ENCODE measurements around the gene COQ6. TPM values are rescaled to one million over a fixed set of nuclear protein-coding genes. Genes with fewer than 3 reads are reported as not detected.

Gene COQ6
- 9.0 TPM for polyA plus RNA-seq (2013, experiment 1 of 2)
- polyA plus RNA-seq (2013, experiment 2 of 2) = 10.7 TPM

GRCh38 chr14:73949752-73950734, at the start of gene COQ6, which contains the start of gene FAM161B:
COQ6 (plus strand) TSS chr14:73950302; CDS start chr14:73950333, 31 bp downstream.
FAM161B (minus strand) TSS chr14:73950094; CDS start chr14:73950026, 68 bp downstream.
- peak within 1 kb of the TSS; percentile 83 to 96 for H3K4me3 ChIP-seq (ENCODE audit: insufficient read depth in 1 of 2, low read depth in 1 of 2, low read length in 2 of 2)
- H3K9ac ChIP-seq (ENCODE audit: low read length) = peak within 1 kb of the TSS; percentile 97
- H2BK12ac ChIP-seq (ENCODE audit: low read length in 2 of 2) = peak within 1 kb of the TSS in 1 of 2 experiments; percentile 93
- H3K14ac ChIP-seq (ENCODE audit: low read length in 2 of 2) = peak within 1 kb of the TSS in 1 of 2 experiments; percentile 68
- H2BK120ac ChIP-seq (ENCODE audit: low read depth, low read length) = peak within 1 kb of the TSS; percentile 6
- H2BK15ac ChIP-seq (ENCODE audit: low read depth, poor library complexity, severe bottlenecking) = peak within 1 kb of the TSS; percentile 0
- peak within 1 kb of the TSS; percentile 17 for H2AK5ac ChIP-seq (ENCODE audit: low read length, severe bottlenecking)
- no peaks in the 10 kb centered on the region for H3K9me3 ChIP-seq (ENCODE audit: control insufficient read depth, low read length)
- peak within 1 kb of the TSS; percentile 57 for H3K4me2 ChIP-seq (ENCODE audit: low read length, poor library complexity, severe bottlenecking)
- no peaks in the 10 kb centered on the region for H3K27me3 ChIP-seq (ENCODE audit: control insufficient read depth in 1 of 2, insufficient read depth in 1 of 2, low read length in 2 of 2)
- peaks cover 9 to 16% of the 10 kb centered on the region in 2 experiments for H3K36me3 ChIP-seq (ENCODE audit: control insufficient read depth in 1 of 2, insufficient read depth in 2 of 2, low read depth in 1 of 2, low read length in 2 of 2)
- H3K27ac ChIP-seq (ENCODE audit: low read length, poor library complexity, severe bottlenecking) = peak within 1 kb of the TSS; percentile 65
- H4K8ac ChIP-seq (ENCODE audit: low read length) = peak within 1 kb of the TSS; percentile 66
- WGBS = under 1% methylated on average over 63 of the region's 70 CpGs
- H3K23ac ChIP-seq (ENCODE audit: low read length in 2 of 2) = no peak within 1 kb of the TSS
- peak within 1 kb of the TSS; percentile 31 for H2BK5ac ChIP-seq (ENCODE audit: low read depth, low read length, poor library complexity, severe bottlenecking)
- H3K18ac ChIP-seq (ENCODE audit: low read depth in 1 of 2, low read length in 2 of 2) = peak within 1 kb of the TSS; percentile 78 to 96
- DNase-seq = peak; percentile 99
- H3K79me1 ChIP-seq (replicated peaks; ENCODE audit: low read length, poor library complexity, severe bottlenecking) = peaks cover 6% of the 10 kb centered on the region
- peak within 1 kb of the TSS; percentile 89 for H4K91ac ChIP-seq (ENCODE audit: low read length)
- H3K4ac ChIP-seq (ENCODE audit: low read depth in 1 of 2, low read length in 2 of 2) = peak within 1 kb of the TSS; percentile 27 to 91
- H3K4me1 ChIP-seq (ENCODE audit: control insufficient read depth, insufficient read depth, low read depth, low read length) = peaks cover 3% of the 10 kb centered on the region
- H2AFZ ChIP-seq (ENCODE audit: low read depth, low read length) = peak within 1 kb of the TSS; percentile 99

GRCh38 chr14:73903028-73903427, 47.1 kb upstream of the COQ6 start:
- no peaks in the 10 kb centered on the region for H3K27me3 ChIP-seq (ENCODE audit: control insufficient read depth in 1 of 2, insufficient read depth in 1 of 2, low read length in 2 of 2)
- H2AK5ac ChIP-seq (ENCODE audit: low read length, severe bottlenecking) = no peak overlapping the region
- no peak overlapping the region for H3K18ac ChIP-seq (ENCODE audit: low read depth in 1 of 2, low read length in 2 of 2)
- no peak overlapping the region for H3K23ac ChIP-seq (ENCODE audit: low read length in 2 of 2)
- H2AFZ ChIP-seq (ENCODE audit: low read depth, low read length) = no peak overlapping the region
- H4K8ac ChIP-seq (ENCODE audit: low read length) = no peak overlapping the region
- 74% methylated on average over 3 of the region's 3 CpGs for WGBS
- H3K79me1 ChIP-seq (replicated peaks; ENCODE audit: low read length, poor library complexity, severe bottlenecking) = peaks cover 22% of the 10 kb centered on the region
- no peak overlapping the region for H2BK120ac ChIP-seq (ENCODE audit: low read depth, low read length)
- no peak for DNase-seq
- no peak overlapping the region for H2BK5ac ChIP-seq (ENCODE audit: low read depth, low read length, poor library complexity, severe bottlenecking)
- H3K27ac ChIP-seq (ENCODE audit: low read length, poor library complexity, severe bottlenecking) = no peak overlapping the region
- no peak overlapping the region for H3K4me3 ChIP-seq (ENCODE audit: insufficient read depth in 1 of 2, low read depth in 1 of 2, low read length in 2 of 2)
- no peak overlapping the region for H3K4ac ChIP-seq (ENCODE audit: low read depth in 1 of 2, low read length in 2 of 2)
- H3K14ac ChIP-seq (ENCODE audit: low read length in 2 of 2) = no peak overlapping the region
- H2BK15ac ChIP-seq (ENCODE audit: low read depth, poor library complexity, severe bottlenecking) = no peak overlapping the region
- no peak overlapping the region for H3K9ac ChIP-seq (ENCODE audit: low read length)
- no peak overlapping the region for H3K4me2 ChIP-seq (ENCODE audit: low read length, poor library complexity, severe bottlenecking)
- H3K9me3 ChIP-seq (ENCODE audit: control insufficient read depth, low read length) = no peaks in the 10 kb centered on the region
- peaks cover 33 to 83% of the 10 kb centered on the region in 2 experiments for H3K36me3 ChIP-seq (ENCODE audit: control insufficient read depth in 1 of 2, insufficient read depth in 2 of 2, low read depth in 1 of 2, low read length in 2 of 2)
- H4K91ac ChIP-seq (ENCODE audit: low read length) = no peak overlapping the region
- no peaks in the 10 kb centered on the region for H3K4me1 ChIP-seq (ENCODE audit: control insufficient read depth, insufficient read depth, low read depth, low read length)
- no peak overlapping the region for H2BK12ac ChIP-seq (ENCODE audit: low read length in 2 of 2)

- H2BK120ac ChIP-seq (ENCODE audit: low read depth, low read length) = no peak overlapping the region
- no peaks in the 10 kb centered on the region for H3K27me3 ChIP-seq (ENCODE audit: control insufficient read depth in 1 of 2, insufficient read depth in 1 of 2, low read length in 2 of 2)
- H4K8ac ChIP-seq (ENCODE audit: low read length) = no peak overlapping the region
- no peak overlapping the region for H3K27ac ChIP-seq (ENCODE audit: low read length, poor library complexity, severe bottlenecking)
- H3K18ac ChIP-seq (ENCODE audit: low read depth in 1 of 2, low read length in 2 of 2) = no peak overlapping the region
- no peaks in the 10 kb centered on the region for H3K9me3 ChIP-seq (ENCODE audit: control insufficient read depth, low read length)
- H3K4me3 ChIP-seq (ENCODE audit: insufficient read depth in 1 of 2, low read depth in 1 of 2, low read length in 2 of 2) = no peak overlapping the region
- H2BK15ac ChIP-seq (ENCODE audit: low read depth, poor library complexity, severe bottlenecking) = no peak overlapping the region
- H3K4me2 ChIP-seq (ENCODE audit: low read length, poor library complexity, severe bottlenecking) = no peak overlapping the region
- no peak overlapping the region for H3K9ac ChIP-seq (ENCODE audit: low read length)
- peaks cover 31 to 86% of the 10 kb centered on the region in 2 experiments for H3K36me3 ChIP-seq (ENCODE audit: control insufficient read depth in 1 of 2, insufficient read depth in 2 of 2, low read depth in 1 of 2, low read length in 2 of 2)
- WGBS = 100% methylated on average over 1 of the region's 1 CpG
- H2BK5ac ChIP-seq (ENCODE audit: low read depth, low read length, poor library complexity, severe bottlenecking) = no peak overlapping the region
- no peak overlapping the region for H3K14ac ChIP-seq (ENCODE audit: low read length in 2 of 2)
- no peak overlapping the region for H3K23ac ChIP-seq (ENCODE audit: low read length in 2 of 2)
- no peak overlapping the region for H4K91ac ChIP-seq (ENCODE audit: low read length)
- no peak for DNase-seq
- no peaks in the 10 kb centered on the region for H3K4me1 ChIP-seq (ENCODE audit: control insufficient read depth, insufficient read depth, low read depth, low read length)
- no peak overlapping the region for H3K4ac ChIP-seq (ENCODE audit: low read depth in 1 of 2, low read length in 2 of 2)
- H3K79me1 ChIP-seq (replicated peaks; ENCODE audit: low read length, poor library complexity, severe bottlenecking) = peaks cover 24% of the 10 kb centered on the region
- H2AK5ac ChIP-seq (ENCODE audit: low read length, severe bottlenecking) = no peak overlapping the region
- no peak overlapping the region for H2AFZ ChIP-seq (ENCODE audit: low read depth, low read length)
- no peak overlapping the region for H2BK12ac ChIP-seq (ENCODE audit: low read length in 2 of 2)
Observed at GRCh38 chr14:73909681-73910080, 40.4 kb upstream of the COQ6 start.

- 87% methylated on average over 3 of the region's 3 CpGs for WGBS
- Histone ChIP-seq H2AK5ac (ENCODE audit: low read length, severe bottlenecking) (no peak overlapping the region), H2BK15ac (ENCODE audit: low read depth, poor library complexity, severe bottlenecking) (no peak overlapping the region), H3K9ac (ENCODE audit: low read length) (no peak overlapping the region), H3K4me2 (ENCODE audit: low read length, poor library complexity, severe bottlenecking) (no peak overlapping the region), H3K27ac (ENCODE audit: low read length, poor library complexity, severe bottlenecking) (no peak overlapping the region), H3K14ac (ENCODE audit: low read length in 2 of 2) (no peak overlapping the region), H3K36me3 (ENCODE audit: control insufficient read depth in 1 of 2, insufficient read depth in 2 of 2, low read depth in 1 of 2, low read length in 2 of 2) (peaks cover 24 to 81% of the 10 kb centered on the region in 2 experiments), H4K8ac (ENCODE audit: low read length) (no peak overlapping the region), H2BK12ac (ENCODE audit: low read length in 2 of 2) (no peak overlapping the region), H3K18ac (ENCODE audit: low read depth in 1 of 2, low read length in 2 of 2) (no peak overlapping the region), H3K79me1 (replicated peaks; ENCODE audit: low read length, poor library complexity, severe bottlenecking) (peaks cover 24% of the 10 kb centered on the region), H2BK120ac (ENCODE audit: low read depth, low read length) (no peak overlapping the region), H3K4ac (ENCODE audit: low read depth in 1 of 2, low read length in 2 of 2) (no peak overlapping the region), H2BK5ac (ENCODE audit: low read depth, low read length, poor library complexity, severe bottlenecking) (no peak overlapping the region), H3K4me3 (ENCODE audit: insufficient read depth in 1 of 2, low read depth in 1 of 2, low read length in 2 of 2) (no peak overlapping the region), H3K9me3 (ENCODE audit: control insufficient read depth, low read length) (no peaks in the 10 kb centered on the region), H2AFZ (ENCODE audit: low read depth, low read length) (no peak overlapping the region), H4K91ac (ENCODE audit: low read length) (no peak overlapping the region), H3K23ac (ENCODE audit: low read length in 2 of 2) (no peak overlapping the region), H3K4me1 (ENCODE audit: control insufficient read depth, insufficient read depth, low read depth, low read length) (no peaks in the 10 kb centered on the region), H3K27me3 (ENCODE audit: control insufficient read depth in 1 of 2, insufficient read depth in 1 of 2, low read length in 2 of 2) (no peaks in the 10 kb centered on the region)
- DNase-seq = no peak
Observed at GRCh38 chr14:73913256-73913655, 36.8 kb upstream of the COQ6 start.
